Fibroblast of peridontal ligament (primary cell): Measurements from ENCODE around the gene POU2F3.
A peak's percentile ranks its signal among the peaks of the same experiment; 100 is the strongest.

Experiments
- DNase-seq: peaks from one replicate; pipeline ENCODE4 v3.0.0-alpha.2; 2010; ENCODE audit errors: extremely low read depth

POU2F3 gene

GRCh38 chr11:120226714-120227113 is 13.2 kb upstream of the POU2F3 start:
- no peak for DNase-seq

- DNase-seq: no peak
These were observed 12.6 kb upstream of the POU2F3 start for GRCh38 chr11:120227228-120227852.

- no peak for DNase-seq
These were observed 11.1 kb upstream of the POU2F3 start for GRCh38 chr11:120228794-120229384.

GRCh38 chr11:120229451-120230424 is 10.2 kb upstream of the POU2F3 start:
- peak; percentile 54 for DNase-seq

- DNase-seq: no peak
These were observed 9.4 kb upstream of the POU2F3 start for GRCh38 chr11:120230433-120231071.

- DNase-seq: no peak
These were observed 8.0 kb upstream of the POU2F3 start for GRCh38 chr11:120231963-120232362.

- no peak for DNase-seq
These were observed 6.6 kb upstream of the POU2F3 start for GRCh38 chr11:120233207-120233803.

GRCh38 chr11:120235024-120235628 is 4.8 kb upstream of the POU2F3 start:
- peak; percentile 31 for DNase-seq

- DNase-seq: no peak
These were observed 3.5 kb upstream of the POU2F3 start for GRCh38 chr11:120236169-120237107.

GRCh38 chr11:120238968-120239620 is 846 bp upstream of the POU2F3 start:
- DNase-seq: no peak

GRCh38 chr11:120240866-120241265 is 926 bp downstream of the POU2F3 start:
- DNase-seq: no peak

- DNase-seq: no peak
These were observed 1.3 kb downstream of the POU2F3 start for GRCh38 chr11:120241277-120241676.

- no peak for DNase-seq
These were observed 3.3 kb downstream of the POU2F3 start for GRCh38 chr11:120243221-120243620.

- no peak for DNase-seq
These were observed 4.8 kb downstream of the POU2F3 start for GRCh38 chr11:120244476-120245365.

GRCh38 chr11:120245434-120245833 is 5.5 kb downstream of the POU2F3 start:
- DNase-seq: no peak

- DNase-seq: peak; percentile 42
These were observed 8.8 kb downstream of the POU2F3 start for GRCh38 chr11:120248551-120249278.

GRCh38 chr11:120249279-120250262 is 9.6 kb downstream of the POU2F3 start:
- peak; percentile 5 for DNase-seq
